B cell (primary cell): Measurements from ENCODE around the gene TARP.
"Not testable (repeated sequence)": the region's sequence is repeated elsewhere in the genome, so short reads cannot be mapped to it uniquely, and the experiment has no call there.

ENCODE experiments used
- EZH2 ChIP-seq: IDR thresholded peaks from 2 replicates; pipeline ENCODE4 v1.6.1; 2012; ENCODE audit warnings: borderline replicate concordance, low read depth, mild to moderate bottlenecking, moderate library complexity, low read length; ENCODE audit not compliant: insufficient read depth, poor library complexity, severe bottlenecking
- TF ChIP-seq, protein P1 (sequence below): fragments of 200-600 bp; IDR thresholded peaks from one replicate; pipeline ENCODE4 v1.8.0; 2022; ENCODE audit warnings: antibody characterized with exemption, mild to moderate bottlenecking

- TF ChIP-seq, protein P1, sequence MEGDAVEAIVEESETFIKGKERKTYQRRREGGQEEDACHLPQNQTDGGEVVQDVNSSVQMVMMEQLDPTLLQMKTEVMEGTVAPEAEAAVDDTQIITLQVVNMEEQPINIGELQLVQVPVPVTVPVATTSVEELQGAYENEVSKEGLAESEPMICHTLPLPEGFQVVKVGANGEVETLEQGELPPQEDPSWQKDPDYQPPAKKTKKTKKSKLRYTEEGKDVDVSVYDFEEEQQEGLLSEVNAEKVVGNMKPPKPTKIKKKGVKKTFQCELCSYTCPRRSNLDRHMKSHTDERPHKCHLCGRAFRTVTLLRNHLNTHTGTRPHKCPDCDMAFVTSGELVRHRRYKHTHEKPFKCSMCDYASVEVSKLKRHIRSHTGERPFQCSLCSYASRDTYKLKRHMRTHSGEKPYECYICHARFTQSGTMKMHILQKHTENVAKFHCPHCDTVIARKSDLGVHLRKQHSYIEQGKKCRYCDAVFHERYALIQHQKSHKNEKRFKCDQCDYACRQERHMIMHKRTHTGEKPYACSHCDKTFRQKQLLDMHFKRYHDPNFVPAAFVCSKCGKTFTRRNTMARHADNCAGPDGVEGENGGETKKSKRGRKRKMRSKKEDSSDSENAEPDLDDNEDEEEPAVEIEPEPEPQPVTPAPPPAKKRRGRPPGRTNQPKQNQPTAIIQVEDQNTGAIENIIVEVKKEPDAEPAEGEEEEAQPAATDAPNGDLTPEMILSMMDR = not testable (repeated sequence)
- not testable (repeated sequence) for TF ChIP-seq EZH2
Measured at GRCh38 chr7:38269704-38270346, 3.6 kb downstream of the TARP start.
